NAMALWA (cell line): ENCODE data around the gene NAMPT.
"Not testable (repeated sequence)": the region's sequence is repeated elsewhere in the genome, so short reads cannot be mapped to it uniquely, and the experiment has no call there.

ENCODE experiments used
- DNase-seq: peaks from one replicate; pipeline ENCODE4 v3.0.0-alpha.2; 2015; ENCODE audit warnings: low spot score

NAMPT gene

GRCh38 chr7:106284714-106285050, at the start of gene NAMPT:
Gene NAMPT, minus strand, starts transcription at chr7:106284983. Its CDS starts 99 bp downstream, at chr7:106284884.
- DNase-seq: no peak

- DNase-seq: no peak
These were observed 47.4 kb upstream of the NAMPT start for GRCh38 chr7:106332201-106332600.

- no peak for DNase-seq
These were observed 46.8 kb upstream of the NAMPT start for GRCh38 chr7:106331441-106332175.

GRCh38 chr7:106329971-106330733, 45.4 kb upstream of the NAMPT start:
- DNase-seq: no peak

- DNase-seq: no peak
These were observed 44.6 kb upstream of the NAMPT start for GRCh38 chr7:106329408-106329807.

GRCh38 chr7:106327538-106328481, 43.0 kb upstream of the NAMPT start:
- no peak for DNase-seq

GRCh38 chr7:106326594-106327537, 42.1 kb upstream of the NAMPT start:
- DNase-seq: no peak

- DNase-seq: not testable (repeated sequence)
These were observed 39.7 kb upstream of the NAMPT start for GRCh38 chr7:106324509-106324908.

- DNase-seq: not testable (repeated sequence)
These were observed 35.5 kb upstream of the NAMPT start for GRCh38 chr7:106320254-106320770.

GRCh38 chr7:106318482-106318881, 33.7 kb upstream of the NAMPT start:
- DNase-seq: no peak

- DNase-seq: no peak
These were observed 33.2 kb upstream of the NAMPT start for GRCh38 chr7:106317971-106318370.

- DNase-seq: no peak
These were observed 32.2 kb upstream of the NAMPT start for GRCh38 chr7:106316947-106317346.

GRCh38 chr7:106314875-106315274, 30.1 kb upstream of the NAMPT start:
- no peak for DNase-seq

- peak; percentile 29 for DNase-seq
These were observed 29.2 kb upstream of the NAMPT start for GRCh38 chr7:106313966-106314365.

- no peak for DNase-seq
These were observed 28.7 kb upstream of the NAMPT start for GRCh38 chr7:106313456-106313901.

GRCh38 chr7:106312906-106313305, 28.1 kb upstream of the NAMPT start:
- no peak for DNase-seq

GRCh38 chr7:106312099-106312871, 27.5 kb upstream of the NAMPT start:
- DNase-seq: no peak

- no peak for DNase-seq
These were observed 24.6 kb upstream of the NAMPT start for GRCh38 chr7:106309362-106309761.

- DNase-seq: no peak
These were observed 21.5 kb upstream of the NAMPT start for GRCh38 chr7:106306256-106306655.

- DNase-seq: no peak
These were observed 20.9 kb upstream of the NAMPT start for GRCh38 chr7:106305732-106306131.
